ENCODE measurements around the gene FBXO28.
"Not testable (repeated sequence)": the region's sequence is repeated elsewhere in the genome, so short reads cannot be mapped to it uniquely, and the experiment has no call there.

Gene FBXO28

GRCh38 chr1:224192082-224192788, 78.3 kb downstream of the FBXO28 start:
- DNase-seq: no peak

- no peak for DNase-seq
Measured at GRCh38 chr1:224193319-224193966, 79.5 kb downstream of the FBXO28 start.

GRCh38 chr1:224196813-224197600, 83.1 kb downstream of the FBXO28 start:
- no peak for DNase-seq

DNA sequence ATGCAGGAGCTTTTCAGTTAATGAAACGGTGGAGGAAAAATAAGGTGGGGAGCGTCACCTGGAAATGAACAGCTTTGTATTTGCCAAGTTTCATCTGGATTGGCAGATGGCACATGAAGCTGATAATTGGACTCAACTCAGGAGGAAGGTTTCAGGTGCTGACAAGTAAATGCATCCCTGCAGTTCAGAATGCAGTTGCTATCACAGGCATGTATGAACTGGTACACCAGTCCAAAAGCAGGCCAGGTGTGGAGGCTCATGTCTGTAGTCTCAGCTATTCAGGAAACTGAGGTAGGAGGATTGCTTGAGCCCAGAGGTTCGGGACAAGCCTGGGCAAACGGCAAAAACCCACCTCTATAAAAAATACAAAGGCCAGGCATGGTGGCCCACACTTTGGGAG, 84.7 kb downstream of the FBXO28 start:
- DNase-seq: no peak

- no peak for DNase-seq
Measured at GRCh38 chr1:224199679-224200078, 85.8 kb downstream of the FBXO28 start.

- DNase-seq: no peak
Measured at GRCh38 chr1:224201383-224201782, 87.5 kb downstream of the FBXO28 start.

DNA sequence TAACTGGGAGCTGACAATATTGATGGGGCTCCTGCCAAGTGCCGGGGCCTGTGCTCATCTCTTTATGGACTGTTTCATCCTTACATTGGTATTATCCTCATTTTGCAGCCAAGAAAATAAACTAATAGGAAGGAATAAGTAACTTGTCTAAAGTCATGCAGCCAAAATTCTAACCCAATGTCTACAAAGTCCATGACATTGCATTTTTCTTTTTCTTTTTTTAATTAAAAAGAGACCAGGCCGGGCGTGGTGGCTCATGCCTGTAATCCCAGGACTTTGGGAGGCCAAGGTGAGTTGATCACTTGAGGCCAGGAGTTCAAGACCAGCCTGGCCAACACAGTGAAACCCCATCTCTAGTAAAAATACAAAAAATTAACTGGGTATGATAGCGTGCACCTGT, 87.9 kb downstream of the FBXO28 start:
- DNase-seq: no peak

GRCh38 chr1:224203243-224204016, 89.5 kb downstream of the FBXO28 start:
- DNase-seq: no peak

- DNase-seq: no peak
Measured at GRCh38 chr1:224205438-224205840, 91.5 kb downstream of the FBXO28 start.

DNA sequence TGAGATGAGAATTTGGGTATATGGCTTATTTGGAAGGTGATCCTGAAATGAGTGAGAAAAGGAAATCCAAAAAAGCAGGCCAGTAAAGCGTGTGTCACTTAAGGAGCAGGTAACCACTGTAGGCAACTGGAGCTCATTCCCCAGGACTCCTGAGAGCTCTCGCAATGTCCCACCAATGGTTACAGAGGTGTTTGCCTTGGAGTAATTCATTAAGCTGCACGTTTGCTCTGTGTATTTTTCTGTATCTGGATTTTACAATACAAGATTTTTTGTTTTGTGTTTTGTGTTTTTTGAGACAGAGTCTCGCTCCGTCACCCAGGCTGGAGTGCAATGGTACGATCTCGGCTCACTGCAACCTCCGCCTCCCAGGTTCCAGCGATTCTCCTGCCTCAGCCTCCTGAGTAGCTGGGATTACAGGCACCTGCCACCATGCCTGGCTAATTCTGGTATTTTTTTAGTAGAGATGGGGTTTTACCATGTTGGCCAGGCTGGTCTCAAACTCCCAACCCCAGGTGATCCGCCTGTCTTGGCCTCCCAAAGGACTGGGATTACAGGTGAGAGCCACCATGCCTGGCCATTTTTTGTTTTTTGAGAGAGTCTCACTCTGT, 92.1 kb downstream of the FBXO28 start:
- DNase-seq: not testable (repeated sequence)

DNA sequence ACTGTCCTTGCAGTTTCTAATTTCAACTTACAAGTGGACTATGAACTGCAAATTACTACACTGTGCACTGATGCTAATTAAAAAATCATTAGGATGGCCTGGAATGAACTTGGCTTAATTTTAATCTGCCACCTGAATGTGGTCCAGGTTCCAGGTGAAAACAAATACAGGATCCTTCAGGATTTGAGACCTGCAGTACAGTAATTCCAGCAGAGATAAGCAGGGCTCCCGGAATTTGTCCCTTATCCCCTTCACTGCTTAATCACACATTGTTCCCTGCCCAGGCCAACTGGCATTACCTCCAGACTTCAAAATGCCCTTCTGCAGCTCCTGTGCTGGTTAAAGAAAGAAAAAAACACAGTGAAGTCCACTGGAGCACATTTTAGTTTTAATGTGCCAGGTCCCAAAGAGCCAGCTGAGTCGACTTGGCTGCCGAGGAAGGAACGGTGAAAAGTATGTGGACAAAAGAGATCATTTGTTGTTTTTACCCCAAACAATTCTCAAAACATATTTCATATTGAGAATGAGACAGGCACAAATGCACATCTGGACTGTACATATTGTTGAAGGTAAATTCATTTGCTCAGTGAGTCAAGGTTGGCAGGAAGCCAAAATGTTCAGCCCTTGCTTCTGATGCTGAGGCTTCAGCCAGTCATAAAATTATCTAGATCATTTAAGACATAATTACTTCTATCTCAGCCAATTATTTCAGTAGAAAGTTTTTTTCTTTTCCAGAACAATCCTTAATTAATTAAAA, 97.5 kb downstream of the FBXO28 start:
- DNase-seq: no peak

All from CD4-positive, alpha-beta T cell treated with Interleukin-21 for 1 hour (primary cell).